Liver (tissue), 3 donors: ENCODE measurements around the gene TRMT10B.

ENCODE experiments used
- EGR1 ChIP-seq, 2 donors: IDR thresholded peaks; 2 replicates each; pipeline ENCODE4 v1.6.1; 2016 to 2018; ENCODE audit warnings: antibody characterized with exemption in 2 of 2, low read depth in 2 of 2
- GABPA ChIP-seq, 2 donors: IDR thresholded peaks in 1 of 2; conservative IDR thresholded peaks in 1 of 2; 2 replicates each; pipeline ENCODE4 v1.6.1; 2016; ENCODE audit warnings: antibody characterized with exemption in 2 of 2, mild to moderate bottlenecking in 1 of 2, moderate library complexity in 1 of 2
- HNF4A ChIP-seq, 2 donors: conservative IDR thresholded peaks; 2 replicates each; pipeline ENCODE4 v1.6.1; 2016; ENCODE audit warnings: antibody characterized with exemption in 2 of 2, mild to moderate bottlenecking in 2 of 2
- JUND ChIP-seq, 2 donors: IDR thresholded peaks; 2 replicates each; pipeline ENCODE4 v1.6.1; 2016; ENCODE audit warnings: antibody characterized with exemption in 2 of 2
- RAD21 ChIP-seq, 2 donors: IDR thresholded peaks; 2 replicates each; pipeline ENCODE4 v1.6.1; 2016; ENCODE audit warnings: antibody characterized with exemption in 2 of 2, mild to moderate bottlenecking in 2 of 2
- TAF1 ChIP-seq: conservative IDR thresholded peaks from 2 replicates; pipeline ENCODE4 v1.6.1; 2016; ENCODE audit warnings: antibody characterized with exemption, mild to moderate bottlenecking
- YY1 ChIP-seq: IDR thresholded peaks from 2 replicates; pipeline ENCODE4 v1.6.1; 2016; ENCODE audit warnings: antibody characterized with exemption, mild to moderate bottlenecking
- TF ChIP-seq, protein P1 (sequence below): fragments of 150-350 bp; IDR thresholded peaks from 2 replicates; pipeline ENCODE4 v1.5.1; 2017; ENCODE audit warnings: improper control_type of control experiment, low read depth, low read length; ENCODE audit not compliant: missing input control
- TF ChIP-seq, protein P2 (sequence below): IDR thresholded peaks from 2 replicates; pipeline ENCODE4 v1.6.1; 2016; ENCODE audit warnings: antibody characterized with exemption, mild to moderate bottlenecking
- TF ChIP-seq, protein P3 (sequence below): IDR thresholded peaks from 2 replicates; pipeline ENCODE4 v1.6.1; 2016; ENCODE audit warnings: antibody characterized with exemption
- donor health status: healthy.
- donor health status: healthy.

DNA sequence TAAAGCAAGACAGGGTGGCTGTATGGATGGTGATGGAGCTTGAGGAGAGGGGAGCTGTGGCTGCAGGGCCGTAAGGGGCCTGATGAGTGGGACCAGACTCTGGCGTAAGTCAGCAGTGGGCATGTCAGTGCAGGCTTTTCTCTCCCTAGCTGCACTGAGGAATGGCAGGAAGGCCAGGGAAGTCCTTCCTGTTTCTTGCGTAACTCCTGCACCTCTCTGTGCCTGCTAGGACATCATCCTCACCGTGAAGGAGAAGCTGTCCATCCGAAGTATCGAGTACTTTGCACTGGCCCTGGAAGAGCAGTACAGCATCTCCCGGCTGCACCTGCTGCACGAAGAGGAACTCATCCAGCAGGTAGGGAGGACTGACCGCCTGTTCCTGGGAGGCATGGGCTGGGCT, 24.1 kb upstream of the TRMT10B start:
- TF ChIP-seq, protein P1, sequence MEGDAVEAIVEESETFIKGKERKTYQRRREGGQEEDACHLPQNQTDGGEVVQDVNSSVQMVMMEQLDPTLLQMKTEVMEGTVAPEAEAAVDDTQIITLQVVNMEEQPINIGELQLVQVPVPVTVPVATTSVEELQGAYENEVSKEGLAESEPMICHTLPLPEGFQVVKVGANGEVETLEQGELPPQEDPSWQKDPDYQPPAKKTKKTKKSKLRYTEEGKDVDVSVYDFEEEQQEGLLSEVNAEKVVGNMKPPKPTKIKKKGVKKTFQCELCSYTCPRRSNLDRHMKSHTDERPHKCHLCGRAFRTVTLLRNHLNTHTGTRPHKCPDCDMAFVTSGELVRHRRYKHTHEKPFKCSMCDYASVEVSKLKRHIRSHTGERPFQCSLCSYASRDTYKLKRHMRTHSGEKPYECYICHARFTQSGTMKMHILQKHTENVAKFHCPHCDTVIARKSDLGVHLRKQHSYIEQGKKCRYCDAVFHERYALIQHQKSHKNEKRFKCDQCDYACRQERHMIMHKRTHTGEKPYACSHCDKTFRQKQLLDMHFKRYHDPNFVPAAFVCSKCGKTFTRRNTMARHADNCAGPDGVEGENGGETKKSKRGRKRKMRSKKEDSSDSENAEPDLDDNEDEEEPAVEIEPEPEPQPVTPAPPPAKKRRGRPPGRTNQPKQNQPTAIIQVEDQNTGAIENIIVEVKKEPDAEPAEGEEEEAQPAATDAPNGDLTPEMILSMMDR = no peak
- TF ChIP-seq HNF4A (conservative IDR thresholded peaks at IDR 0.05) (no peak), YY1 (no peak), JUND (IDR thresholded peaks at IDR 0.05) (no peak), GABPA (IDR thresholded peaks at IDR 0.05 in 1 of 2, conservative IDR thresholded peaks at IDR 0.05 in 1 of 2) (no peak), EGR1 (IDR thresholded peaks at IDR 0.05; ENCODE audit: low read depth in 2 of 2) (no peak), TAF1 (no peak), RAD21 (IDR thresholded peaks at IDR 0.05) (no peak)
- TF ChIP-seq, protein P2, sequence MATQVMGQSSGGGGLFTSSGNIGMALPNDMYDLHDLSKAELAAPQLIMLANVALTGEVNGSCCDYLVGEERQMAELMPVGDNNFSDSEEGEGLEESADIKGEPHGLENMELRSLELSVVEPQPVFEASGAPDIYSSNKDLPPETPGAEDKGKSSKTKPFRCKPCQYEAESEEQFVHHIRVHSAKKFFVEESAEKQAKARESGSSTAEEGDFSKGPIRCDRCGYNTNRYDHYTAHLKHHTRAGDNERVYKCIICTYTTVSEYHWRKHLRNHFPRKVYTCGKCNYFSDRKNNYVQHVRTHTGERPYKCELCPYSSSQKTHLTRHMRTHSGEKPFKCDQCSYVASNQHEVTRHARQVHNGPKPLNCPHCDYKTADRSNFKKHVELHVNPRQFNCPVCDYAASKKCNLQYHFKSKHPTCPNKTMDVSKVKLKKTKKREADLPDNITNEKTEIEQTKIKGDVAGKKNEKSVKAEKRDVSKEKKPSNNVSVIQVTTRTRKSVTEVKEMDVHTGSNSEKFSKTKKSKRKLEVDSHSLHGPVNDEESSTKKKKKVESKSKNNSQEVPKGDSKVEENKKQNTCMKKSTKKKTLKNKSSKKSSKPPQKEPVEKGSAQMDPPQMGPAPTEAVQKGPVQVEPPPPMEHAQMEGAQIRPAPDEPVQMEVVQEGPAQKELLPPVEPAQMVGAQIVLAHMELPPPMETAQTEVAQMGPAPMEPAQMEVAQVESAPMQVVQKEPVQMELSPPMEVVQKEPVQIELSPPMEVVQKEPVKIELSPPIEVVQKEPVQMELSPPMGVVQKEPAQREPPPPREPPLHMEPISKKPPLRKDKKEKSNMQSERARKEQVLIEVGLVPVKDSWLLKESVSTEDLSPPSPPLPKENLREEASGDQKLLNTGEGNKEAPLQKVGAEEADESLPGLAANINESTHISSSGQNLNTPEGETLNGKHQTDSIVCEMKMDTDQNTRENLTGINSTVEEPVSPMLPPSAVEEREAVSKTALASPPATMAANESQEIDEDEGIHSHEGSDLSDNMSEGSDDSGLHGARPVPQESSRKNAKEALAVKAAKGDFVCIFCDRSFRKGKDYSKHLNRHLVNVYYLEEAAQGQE = no peak
- TF ChIP-seq, protein P3, sequence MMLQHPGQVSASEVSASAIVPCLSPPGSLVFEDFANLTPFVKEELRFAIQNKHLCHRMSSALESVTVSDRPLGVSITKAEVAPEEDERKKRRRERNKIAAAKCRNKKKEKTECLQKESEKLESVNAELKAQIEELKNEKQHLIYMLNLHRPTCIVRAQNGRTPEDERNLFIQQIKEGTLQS = no peak
